EH (cell line): ENCODE data around the gene LCK.

Experiments
- DNase-seq: peaks from one replicate; pipeline ENCODE4 v3.0.0-alpha.2; 2015; ENCODE audit warnings: low read depth

The LCK gene

GRCh38 chr1:32250893-32251716, at the start of gene LCK:
Gene LCK (plus strand): TSS chr1:32251265. CDS start chr1:32274330, 23,065 bp downstream.
- DNase-seq, result no peak

DNA sequence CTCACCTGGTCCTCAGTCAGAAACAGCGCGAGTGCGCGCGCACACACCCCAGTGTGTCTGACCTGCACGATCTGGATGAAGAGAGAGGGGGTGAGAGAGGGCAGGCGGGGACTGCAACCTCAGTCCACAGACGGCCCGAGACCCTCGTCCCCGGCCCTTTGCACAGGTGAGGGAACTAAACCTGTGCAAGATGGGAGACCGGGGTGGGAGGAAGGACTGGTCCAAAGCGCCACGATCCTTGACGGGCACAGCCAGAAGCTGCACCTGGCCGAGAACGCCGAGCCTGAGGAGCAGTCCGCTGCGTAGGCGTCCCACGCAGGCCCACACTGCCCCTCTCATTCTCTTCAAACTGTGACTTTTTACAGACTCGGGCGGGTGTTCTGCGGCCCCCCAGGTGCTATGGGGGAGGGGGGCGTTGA, 46.1 kb upstream of the LCK start:
- no peak for DNase-seq

DNA sequence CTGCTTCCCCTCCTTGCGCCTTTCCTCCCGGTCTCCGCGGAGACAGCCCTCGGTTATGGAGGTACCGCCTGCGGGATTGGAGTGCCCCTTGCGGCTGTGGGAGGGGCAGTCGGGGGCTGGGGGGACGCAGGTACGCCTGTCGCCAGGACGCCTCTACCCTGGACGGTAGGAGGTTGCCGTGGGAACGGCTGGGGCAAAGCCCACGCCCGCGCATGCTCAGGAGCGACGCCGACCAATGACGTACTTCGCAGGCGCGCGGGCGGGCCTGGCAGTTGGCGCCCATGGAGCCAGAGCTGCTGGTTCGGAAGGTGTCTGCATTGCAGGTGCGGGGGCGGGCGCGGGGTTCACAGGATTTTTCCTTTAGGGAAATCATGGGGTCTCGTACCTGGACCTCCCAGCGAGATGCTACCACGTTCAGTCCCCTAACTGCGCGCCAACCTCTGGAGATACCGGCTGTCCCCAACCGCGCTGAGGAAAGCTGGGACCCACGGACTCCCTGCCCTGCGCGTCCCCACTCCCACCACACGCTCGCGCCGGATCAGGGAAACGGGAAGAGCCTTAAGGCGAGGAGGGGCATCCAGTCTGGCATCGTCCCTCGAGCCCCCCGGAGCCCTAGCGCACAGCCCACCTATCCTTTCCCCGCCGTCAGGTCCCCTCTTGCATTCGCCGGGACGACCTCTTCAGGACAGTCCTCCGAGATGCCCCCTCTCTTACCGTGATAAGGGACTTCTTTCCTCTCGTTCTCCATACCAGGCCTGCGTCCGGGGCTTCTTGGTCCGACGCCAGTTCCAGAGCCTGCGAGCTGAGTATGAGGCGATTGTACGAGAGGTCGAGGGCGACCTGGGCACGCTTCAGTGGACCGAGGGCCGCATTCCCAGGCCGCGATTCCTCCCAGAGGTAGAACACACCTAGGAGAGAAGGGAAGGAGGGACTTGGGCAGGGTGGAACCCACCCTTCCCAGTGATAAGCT, 45.4 kb upstream of the LCK start, which contains the start of gene IQCC:
Gene IQCC, plus strand, starts transcription at position 271 of the 970 bp plus-strand sequence. Its CDS starts 11 bp downstream, at position 282.
- DNase-seq, result peak; percentile 80

DNA sequence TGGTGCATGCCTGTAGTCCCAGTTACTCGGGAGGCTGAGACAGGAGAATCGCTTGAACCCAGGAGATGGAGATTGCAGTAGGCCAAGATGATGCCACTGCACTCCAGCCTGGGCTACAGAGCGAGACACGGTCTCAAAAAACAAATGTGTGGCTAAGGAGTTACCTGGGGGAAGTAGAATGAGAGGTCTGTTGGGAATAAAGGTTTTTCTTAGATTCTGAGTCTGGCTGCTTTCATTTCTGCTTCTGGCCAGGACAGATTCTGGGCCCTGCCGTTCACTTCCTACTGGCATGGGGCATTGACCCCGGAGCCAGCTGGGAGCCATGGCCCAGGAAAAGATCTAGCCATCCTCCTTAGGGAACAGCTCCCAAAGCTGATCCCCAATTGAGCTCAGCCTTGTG, 42.6 kb upstream of the LCK start:
- no peak for DNase-seq

GRCh38 chr1:32208891-32209328, 42.2 kb upstream of the LCK start, which contains the start of gene DCDC2B:
Gene DCDC2B (plus strand): TSS chr1:32209089. CDS start chr1:32209094, 5 bp downstream.
- peak; percentile 50 for DNase-seq

DNA sequence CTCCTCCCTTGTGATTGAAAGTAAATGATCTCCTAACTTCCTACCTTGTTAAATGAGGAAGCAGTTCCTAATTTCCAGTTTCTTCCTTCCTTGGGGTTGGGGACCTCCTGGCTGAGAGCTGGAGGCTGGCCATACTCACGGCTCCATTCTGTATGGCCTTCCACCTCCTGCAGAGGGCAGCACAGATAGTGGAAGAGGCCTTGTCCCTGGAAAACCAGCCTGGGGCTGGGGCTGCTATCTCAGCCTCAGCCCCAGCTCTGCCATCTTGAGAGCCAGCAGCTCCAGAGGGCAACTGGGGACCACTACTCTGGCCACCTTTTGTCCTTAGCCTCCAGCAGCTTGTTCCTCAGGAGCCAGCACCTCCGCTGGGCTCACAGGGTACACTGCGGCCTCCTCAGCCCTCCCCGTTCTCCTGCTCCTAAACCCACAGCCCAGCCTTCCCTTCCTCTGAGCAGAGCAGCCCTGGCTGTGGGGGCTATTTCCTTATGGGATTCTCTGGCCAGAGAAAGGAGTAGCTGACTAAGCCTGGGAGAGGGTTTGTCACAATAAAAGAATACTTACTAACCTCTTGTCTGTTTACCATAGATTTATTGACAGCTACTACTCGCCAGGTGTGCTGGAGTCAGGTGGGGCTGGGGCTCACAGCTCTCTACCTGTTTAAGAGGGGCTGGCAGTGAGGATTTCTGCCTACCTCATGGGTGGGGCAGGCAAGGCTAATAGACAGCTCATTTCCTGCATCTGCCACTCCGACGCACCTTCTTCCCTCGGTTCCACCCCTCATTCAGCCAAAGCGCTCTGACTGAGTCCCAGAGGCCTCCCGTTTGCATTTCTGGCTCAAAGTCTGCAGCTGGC, 35.2 kb upstream of the LCK start:
- peak; percentile 78 for DNase-seq

DNA sequence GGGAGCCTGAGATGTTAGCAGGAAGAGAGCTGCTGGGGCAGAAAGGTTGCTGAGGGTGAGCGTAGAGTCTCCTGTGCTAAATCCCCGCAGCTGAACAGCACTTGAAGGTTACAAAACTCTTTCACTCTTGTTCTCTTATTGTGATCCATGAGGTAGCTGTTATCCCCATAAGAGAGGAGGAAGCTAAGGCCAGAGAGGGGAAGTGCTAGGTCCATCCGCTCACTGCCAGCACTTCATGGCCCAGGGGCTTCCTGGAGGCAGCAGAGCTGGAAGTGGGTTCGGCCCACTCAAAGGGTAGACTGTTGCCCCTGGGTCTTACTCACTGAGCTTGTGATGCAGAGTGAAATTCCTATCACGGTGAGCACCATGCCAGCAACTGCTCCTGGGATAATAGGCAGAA, 34.5 kb upstream of the LCK start:
- DNase-seq, result no peak

DNA sequence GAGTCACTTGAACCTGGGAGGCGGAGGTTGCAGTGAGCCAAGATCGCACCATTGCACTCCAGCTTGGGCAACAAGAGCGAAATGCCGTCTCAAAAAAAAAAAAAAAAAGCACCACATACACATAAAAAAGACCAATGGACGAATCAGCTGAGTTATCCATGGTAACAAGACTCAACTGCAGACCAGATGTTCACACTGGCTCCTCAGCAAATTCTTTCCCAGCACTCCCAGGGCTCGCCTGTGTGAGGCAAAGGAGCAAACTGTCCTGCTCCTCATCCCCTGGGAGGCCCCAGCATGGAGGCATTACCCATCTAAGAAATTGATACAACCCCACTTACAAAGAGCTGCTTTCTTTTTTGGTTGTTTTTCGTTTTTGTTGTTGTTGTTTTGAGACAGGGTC, 32.0 kb upstream of the LCK start:
- DNase-seq, result no peak

GRCh38 chr1:32220746-32221580, 30.1 kb upstream of the LCK start:
- DNase-seq, result no peak

GRCh38 chr1:32221581-32221979, 29.5 kb upstream of the LCK start:
- no peak for DNase-seq

GRCh38 chr1:32221980-32222755, 28.9 kb upstream of the LCK start, which contains the start of the genes EIF3I and TMEM234:
Gene EIF3I (plus strand): TSS chr1:32222407. CDS start chr1:32222442, 35 bp downstream.
Gene TMEM234 (minus strand): TSS chr1:32222353. CDS start chr1:32222322, 31 bp downstream.
- DNase-seq, result peak; percentile 93

- DNase-seq, result no peak
Observed at GRCh38 chr1:32223683-32224082, 27.4 kb upstream of the LCK start.

DNA sequence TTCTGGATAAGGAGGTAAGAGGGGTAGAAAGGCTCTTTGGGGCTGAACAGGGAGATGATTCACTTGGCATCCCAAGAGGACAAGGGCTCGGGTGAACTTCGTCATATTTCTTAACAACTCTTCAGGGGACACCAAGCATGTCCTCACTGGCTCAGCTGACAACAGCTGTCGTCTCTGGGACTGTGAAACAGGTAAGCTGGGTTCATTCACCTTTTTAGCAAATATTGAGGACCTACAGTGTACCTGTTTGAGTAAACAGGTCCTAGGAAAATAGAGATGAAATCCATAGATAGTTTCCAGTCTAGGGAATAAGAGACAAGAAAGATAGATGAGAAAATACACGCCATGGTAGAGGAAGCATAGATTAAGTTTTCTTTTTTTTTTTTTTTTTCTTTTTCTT, 26.8 kb upstream of the LCK start:
- no peak for DNase-seq

- peak; percentile 26 for DNase-seq
Observed at GRCh38 chr1:32228771-32229170, 22.3 kb upstream of the LCK start.

- no peak for DNase-seq
Observed at GRCh38 chr1:32231843-32232432, 19.1 kb upstream of the LCK start.

GRCh38 chr1:32232558-32233304, 18.3 kb upstream of the LCK start:
- no peak for DNase-seq

DNA sequence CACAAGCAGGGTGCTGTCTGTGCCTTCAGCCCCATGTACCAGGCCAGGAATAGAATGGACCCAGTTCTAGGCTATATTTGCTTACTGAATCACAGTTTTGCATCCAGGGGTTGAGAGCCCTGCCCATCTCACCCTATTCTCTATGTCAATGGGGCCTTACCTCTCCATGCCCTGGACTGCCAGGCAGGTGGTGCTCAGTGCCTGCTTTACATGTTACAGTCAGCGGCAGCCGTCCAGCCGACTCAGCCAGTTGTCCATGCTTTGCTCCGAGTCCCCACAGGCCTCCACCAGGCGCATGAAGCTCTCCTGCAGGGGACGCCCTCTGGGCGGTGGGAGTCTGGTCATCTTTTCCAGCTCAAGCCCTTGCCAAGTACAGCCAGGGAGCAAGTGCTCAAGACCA, 16.3 kb upstream of the LCK start:
- no peak for DNase-seq

DNA sequence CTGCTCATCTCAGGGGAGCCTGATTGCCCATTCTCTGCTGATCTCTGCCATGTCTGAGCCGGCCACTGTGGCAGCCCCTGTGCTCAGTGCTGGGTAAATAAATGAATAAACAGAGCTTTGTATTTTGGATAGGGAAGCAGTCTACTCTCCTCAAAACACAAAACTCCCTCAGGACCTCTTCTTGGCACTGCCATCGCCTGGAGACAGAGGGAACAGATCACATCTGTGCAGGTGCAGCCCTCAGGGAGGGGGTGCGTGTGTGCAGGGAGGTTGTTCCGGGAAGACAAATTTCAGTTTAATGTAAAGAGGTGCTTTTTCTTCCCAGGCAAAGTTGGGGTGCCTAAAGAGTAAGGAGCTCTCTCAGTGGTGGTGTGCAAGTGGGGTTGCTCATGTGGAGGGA, 11.7 kb upstream of the LCK start:
- DNase-seq, result no peak

DNA sequence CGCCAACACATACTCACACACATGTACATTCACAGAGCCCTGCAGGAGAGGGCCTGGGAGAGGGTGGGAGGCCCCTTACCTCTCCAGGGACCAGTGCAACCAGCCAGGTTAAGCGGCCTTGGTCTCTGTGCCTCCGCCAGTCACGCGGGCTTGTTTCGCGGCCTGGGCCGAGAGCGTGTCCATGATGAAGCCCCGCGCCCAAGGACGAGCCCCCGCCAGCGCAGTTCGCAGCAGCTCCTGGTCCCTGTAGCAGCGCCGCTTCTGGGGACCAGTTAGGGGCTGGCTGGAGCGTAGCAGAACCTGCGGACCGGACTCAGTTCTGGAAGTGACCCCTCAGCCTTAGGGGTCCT, 11.3 kb upstream of the LCK start:
- no peak for DNase-seq
